K562 (cell line): ENCODE data around the gene CPOX. TPM values are rescaled to one million over a fixed set of nuclear protein-coding genes. Genes with fewer than 3 reads are reported as not detected.

Experiments used
- CHD1 ChIP-seq: fragments of 200-600 bp; sonication (generic); IDR thresholded peaks from one replicate; pipeline ENCODE4 v1.6.1; 2012; ENCODE audit warnings: mild to moderate bottlenecking, moderate library complexity, low read length, inconsistent platforms
- FOXJ3 ChIP-seq: sonication (generic); formaldehyde crosslinking; IDR thresholded peaks from 2 replicates; pipeline ENCODE4 v1.4.0; 2020; ENCODE audit warnings: mild to moderate bottlenecking, missing genetic modification reagents
- FOXP1 ChIP-seq: sonication (generic); formaldehyde crosslinking; IDR thresholded peaks from 2 replicates; pipeline ENCODE4 v1.8.0; 2022; ENCODE audit warnings: mild to moderate bottlenecking, missing genetic modification reagents
- GABPB2 ChIP-seq: fragments of 250-450 bp; sonication (Bioruptor Pico); conservative IDR thresholded peaks from 2 replicates; pipeline ENCODE4 v1.5.1; 2021; ENCODE audit warnings: mild to moderate bottlenecking
- NFE2L1 ChIP-seq: fragments of 450-650 bp; IDR thresholded peaks from 2 replicates; pipeline ENCODE4 v1.6.1; 2016; ENCODE audit warnings: missing genetic modification characterization, low read depth, mild to moderate bottlenecking, missing compliant biosample characterization, moderate library complexity, borderline replicate concordance
- NR2C2 ChIP-seq, 2 experiments: fragments of 200-800 bp in 1 of 2; sonication (Bioruptor generic) in 1 of 2; sonication (generic) in 1 of 2; formaldehyde crosslinking in 1 of 2; IDR thresholded peaks; 2 replicates each; pipeline versions ENCODE4 v1.6.1 to v1.8.0; 2016 to 2022; ENCODE audit warnings: mild to moderate bottlenecking in 1 of 2, missing compliant biosample characterization in 1 of 2, missing genetic modification characterization in 1 of 2, missing genetic modification reagents in 1 of 2
- RBM17 ChIP-seq: fragments of 200-400 bp; formaldehyde crosslinking; IDR thresholded peaks from 2 replicates; pipeline ENCODE4 v1.6.1; 2017; ENCODE audit warnings: low read depth, mild to moderate bottlenecking, low read length, borderline replicate concordance
- TOE1 ChIP-seq, 2 experiments: fragments of 450-650 bp in 1 of 2; sonication (generic) in 1 of 2; formaldehyde crosslinking in 1 of 2; IDR thresholded peaks; 2 replicates each; pipeline versions ENCODE4 v1.7.1 to v1.8.0; 2016 to 2022; ENCODE audit warnings: borderline replicate concordance in 2 of 2, mild to moderate bottlenecking in 2 of 2, antibody characterized with exemption in 1 of 2, inconsistent platforms in 1 of 2, low read depth in 1 of 2, missing genetic modification reagents in 1 of 2, moderate library complexity in 1 of 2
- U2AF2 ChIP-seq: fragments of 200-400 bp; formaldehyde crosslinking; optimal IDR thresholded peaks from 2 replicates; pipeline ENCODE3; 2017; ENCODE audit warnings: low read depth, mild to moderate bottlenecking, low read length
- polyA plus RNA-seq, 8 experiments: library from polyadenylated mRNA; depleted of rRNA in 4 of 8; stranded (reverse) in 5 of 8; unstranded in 3 of 8; fragments of >200 nt; fragmentation: Nextera tagmentation in 2 of 8; fragmentation: Illumina TruSeq in 1 of 8; extraction: Ambion mirVana in 2 of 8; extraction: Trizol in 1 of 8; gene quantifications; 2 replicates each; pipeline versions ENCODE4 v1.2.1 to v1.2.3, GENCODE V29; 2011 to 2014; ENCODE audit warnings: inconsistent platforms in 1 of 8, missing spikeins in 1 of 8
- total RNA-seq, 7 experiments: library from RNA; depleted of rRNA in 6 of 7; stranded (reverse); fragments of >200 nt in 6 of 7; fragmentation: Illumina TruSeq in 2 of 7; extraction: Trizol in 2 of 7; gene quantifications; 2 replicates each; pipeline versions ENCODE4 v1.2.1 to v1.2.3, GENCODE V29; 2011 to 2021; ENCODE audit warnings: low replicate concordance in 1 of 7
- TF ChIP-seq, protein P1 (sequence below): fragments of 450-650 bp; IDR thresholded peaks from 2 replicates; pipeline ENCODE4 v1.6.1; 2016; ENCODE audit warnings: antibody characterized with exemption
- TF ChIP-seq, protein P2 (sequence below): fragments of 200-800 bp; sonication (Bioruptor generic); IDR thresholded peaks from 2 replicates; pipeline ENCODE4 v1.6.1; 2016; ENCODE audit warnings: missing genetic modification characterization, missing compliant biosample characterization
- TF ChIP-seq, protein P3 (sequence below): sonication (generic); formaldehyde crosslinking; IDR thresholded peaks from 2 replicates; pipeline ENCODE4 v1.8.0; 2022; ENCODE audit warnings: mild to moderate bottlenecking, missing genetic modification reagents

Gene CPOX
- total and polyA plus RNA-seq, 9 of the 15 experiments (the other 6 are each of a cell fraction or from before 2014, with no cell fraction given) = 14.6 to 82.1 (median 24.8) TPM

DNA sequence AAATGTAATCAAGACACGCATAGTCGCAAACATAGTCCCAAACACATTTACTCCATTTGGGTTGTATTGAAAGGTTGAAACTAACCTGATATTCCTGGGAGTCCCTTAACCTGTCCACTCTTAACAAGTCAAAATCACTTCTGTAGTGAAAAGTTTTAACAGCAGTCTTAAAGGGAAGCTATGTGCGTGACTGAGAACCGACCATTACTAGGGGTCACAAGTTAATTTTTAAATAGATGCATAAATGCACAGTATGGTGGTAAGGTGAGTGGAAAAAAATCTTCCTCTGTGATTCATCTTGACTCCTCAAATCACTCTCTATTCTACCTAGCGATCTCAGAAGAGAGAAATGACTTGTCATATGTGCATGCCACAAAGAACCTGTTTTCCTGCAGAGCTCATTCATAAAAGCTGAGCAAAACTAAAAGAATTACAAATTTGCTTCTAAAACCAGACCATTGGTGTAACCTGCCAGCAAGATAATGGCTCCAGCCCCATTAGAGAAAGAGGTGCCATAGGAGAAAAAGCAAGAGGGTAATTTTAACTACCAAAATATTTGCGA lies 56.9 kb downstream of the CPOX start (continued):
- TF ChIP-seq NFE2L1 (no peak), NR2C2 (CRISPR knock-in tag; IDR thresholded peaks at IDR 0.05) (no peak), NR2C2 (tag; IDR thresholded peaks at IDR 0.05) (no peak), TOE1 (IDR thresholded peaks at IDR 0.05; ENCODE audit: borderline replicate concordance) (no peak), TOE1 (CRISPR knock-in tag; IDR thresholded peaks at IDR 0.05; ENCODE audit: borderline replicate concordance, low read depth) (no peak), RBM17 (no peak), U2AF2 (no peak), CHD1 (no peak), FOXP1 (CRISPR knock-in tag) (no peak), GABPB2 (CRISPR knock-in tag) (no peak), FOXJ3 (no peak)
- TF ChIP-seq, protein P1, sequence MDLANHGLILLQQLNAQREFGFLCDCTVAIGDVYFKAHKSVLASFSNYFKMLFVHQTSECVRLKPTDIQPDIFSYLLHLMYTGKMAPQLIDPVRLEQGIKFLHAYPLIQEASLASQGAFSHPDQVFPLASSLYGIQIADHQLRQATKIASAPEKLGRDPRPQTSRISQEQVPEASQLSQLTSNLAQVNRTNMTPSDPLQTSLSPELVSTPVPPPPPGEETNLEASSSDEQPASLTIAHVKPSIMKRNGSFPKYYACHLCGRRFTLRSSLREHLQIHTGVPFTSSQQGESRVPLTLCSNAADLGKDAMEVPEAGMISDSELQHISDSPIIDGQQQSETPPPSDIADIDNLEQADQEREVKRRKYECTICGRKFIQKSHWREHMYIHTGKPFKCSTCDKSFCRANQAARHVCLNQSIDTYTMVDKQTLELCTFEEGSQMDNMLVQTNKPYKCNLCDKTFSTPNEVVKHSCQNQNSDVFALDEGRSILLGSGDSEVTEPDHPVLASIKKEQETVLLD = no peak
- TF ChIP-seq, protein P2, sequence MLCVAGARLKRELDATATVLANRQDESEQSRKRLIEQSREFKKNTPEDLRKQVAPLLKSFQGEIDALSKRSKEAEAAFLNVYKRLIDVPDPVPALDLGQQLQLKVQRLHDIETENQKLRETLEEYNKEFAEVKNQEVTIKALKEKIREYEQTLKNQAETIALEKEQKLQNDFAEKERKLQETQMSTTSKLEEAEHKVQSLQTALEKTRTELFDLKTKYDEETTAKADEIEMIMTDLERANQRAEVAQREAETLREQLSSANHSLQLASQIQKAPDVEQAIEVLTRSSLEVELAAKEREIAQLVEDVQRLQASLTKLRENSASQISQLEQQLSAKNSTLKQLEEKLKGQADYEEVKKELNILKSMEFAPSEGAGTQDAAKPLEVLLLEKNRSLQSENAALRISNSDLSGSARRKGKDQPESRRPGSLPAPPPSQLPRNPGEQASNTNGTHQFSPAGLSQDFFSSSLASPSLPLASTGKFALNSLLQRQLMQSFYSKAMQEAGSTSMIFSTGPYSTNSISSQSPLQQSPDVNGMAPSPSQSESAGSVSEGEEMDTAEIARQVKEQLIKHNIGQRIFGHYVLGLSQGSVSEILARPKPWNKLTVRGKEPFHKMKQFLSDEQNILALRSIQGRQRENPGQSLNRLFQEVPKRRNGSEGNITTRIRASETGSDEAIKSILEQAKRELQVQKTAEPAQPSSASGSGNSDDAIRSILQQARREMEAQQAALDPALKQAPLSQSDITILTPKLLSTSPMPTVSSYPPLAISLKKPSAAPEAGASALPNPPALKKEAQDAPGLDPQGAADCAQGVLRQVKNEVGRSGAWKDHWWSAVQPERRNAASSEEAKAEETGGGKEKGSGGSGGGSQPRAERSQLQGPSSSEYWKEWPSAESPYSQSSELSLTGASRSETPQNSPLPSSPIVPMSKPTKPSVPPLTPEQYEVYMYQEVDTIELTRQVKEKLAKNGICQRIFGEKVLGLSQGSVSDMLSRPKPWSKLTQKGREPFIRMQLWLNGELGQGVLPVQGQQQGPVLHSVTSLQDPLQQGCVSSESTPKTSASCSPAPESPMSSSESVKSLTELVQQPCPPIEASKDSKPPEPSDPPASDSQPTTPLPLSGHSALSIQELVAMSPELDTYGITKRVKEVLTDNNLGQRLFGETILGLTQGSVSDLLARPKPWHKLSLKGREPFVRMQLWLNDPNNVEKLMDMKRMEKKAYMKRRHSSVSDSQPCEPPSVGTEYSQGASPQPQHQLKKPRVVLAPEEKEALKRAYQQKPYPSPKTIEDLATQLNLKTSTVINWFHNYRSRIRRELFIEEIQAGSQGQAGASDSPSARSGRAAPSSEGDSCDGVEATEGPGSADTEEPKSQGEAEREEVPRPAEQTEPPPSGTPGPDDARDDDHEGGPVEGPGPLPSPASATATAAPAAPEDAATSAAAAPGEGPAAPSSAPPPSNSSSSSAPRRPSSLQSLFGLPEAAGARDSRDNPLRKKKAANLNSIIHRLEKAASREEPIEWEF = no peak
- TF ChIP-seq, protein P3, sequence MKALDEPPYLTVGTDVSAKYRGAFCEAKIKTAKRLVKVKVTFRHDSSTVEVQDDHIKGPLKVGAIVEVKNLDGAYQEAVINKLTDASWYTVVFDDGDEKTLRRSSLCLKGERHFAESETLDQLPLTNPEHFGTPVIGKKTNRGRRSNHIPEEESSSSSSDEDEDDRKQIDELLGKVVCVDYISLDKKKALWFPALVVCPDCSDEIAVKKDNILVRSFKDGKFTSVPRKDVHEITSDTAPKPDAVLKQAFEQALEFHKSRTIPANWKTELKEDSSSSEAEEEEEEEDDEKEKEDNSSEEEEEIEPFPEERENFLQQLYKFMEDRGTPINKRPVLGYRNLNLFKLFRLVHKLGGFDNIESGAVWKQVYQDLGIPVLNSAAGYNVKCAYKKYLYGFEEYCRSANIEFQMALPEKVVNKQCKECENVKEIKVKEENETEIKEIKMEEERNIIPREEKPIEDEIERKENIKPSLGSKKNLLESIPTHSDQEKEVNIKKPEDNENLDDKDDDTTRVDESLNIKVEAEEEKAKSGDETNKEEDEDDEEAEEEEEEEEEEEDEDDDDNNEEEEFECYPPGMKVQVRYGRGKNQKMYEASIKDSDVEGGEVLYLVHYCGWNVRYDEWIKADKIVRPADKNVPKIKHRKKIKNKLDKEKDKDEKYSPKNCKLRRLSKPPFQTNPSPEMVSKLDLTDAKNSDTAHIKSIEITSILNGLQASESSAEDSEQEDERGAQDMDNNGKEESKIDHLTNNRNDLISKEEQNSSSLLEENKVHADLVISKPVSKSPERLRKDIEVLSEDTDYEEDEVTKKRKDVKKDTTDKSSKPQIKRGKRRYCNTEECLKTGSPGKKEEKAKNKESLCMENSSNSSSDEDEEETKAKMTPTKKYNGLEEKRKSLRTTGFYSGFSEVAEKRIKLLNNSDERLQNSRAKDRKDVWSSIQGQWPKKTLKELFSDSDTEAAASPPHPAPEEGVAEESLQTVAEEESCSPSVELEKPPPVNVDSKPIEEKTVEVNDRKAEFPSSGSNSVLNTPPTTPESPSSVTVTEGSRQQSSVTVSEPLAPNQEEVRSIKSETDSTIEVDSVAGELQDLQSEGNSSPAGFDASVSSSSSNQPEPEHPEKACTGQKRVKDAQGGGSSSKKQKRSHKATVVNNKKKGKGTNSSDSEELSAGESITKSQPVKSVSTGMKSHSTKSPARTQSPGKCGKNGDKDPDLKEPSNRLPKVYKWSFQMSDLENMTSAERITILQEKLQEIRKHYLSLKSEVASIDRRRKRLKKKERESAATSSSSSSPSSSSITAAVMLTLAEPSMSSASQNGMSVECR = no peak
